HL-60 (cell line): ENCODE data around the gene PPP1R14C.

Experiments
- DNase-seq, 2 experiments: peaks; one replicate each; pipeline ENCODE4 v3.0.0-alpha.2; 2010 to 2020; ENCODE audit warnings: low read depth in 1 of 2, low spot score in 1 of 2
- H3K27ac ChIP-seq: fragments of 250-450 bp; sonication (Bioruptor Pico); replicated peaks from 2 replicates; pipeline ENCODE4 v1.5.1; 2020; ENCODE audit warnings: mild to moderate bottlenecking, moderate library complexity
- H3K27me3 ChIP-seq: fragments of 250-450 bp; sonication (Bioruptor Pico); 2 replicates; pipeline ENCODE4 v1.5.1; 2021; ENCODE audit warnings: mild to moderate bottlenecking, moderate library complexity; ENCODE audit not compliant: insufficient read depth, poor library complexity, severe bottlenecking
- H3K4me3 ChIP-seq: replicated peaks from 2 replicates; pipeline ENCODE4 v1.5.1; 2011; ENCODE audit warnings: mild to moderate bottlenecking, control low read depth, low read length; ENCODE audit not compliant: insufficient read depth
- CTCF ChIP-seq: IDR thresholded peaks from one replicate; pipeline ENCODE4 v1.5.1; 2011; ENCODE audit warnings: low read length, control low read depth, inconsistent platforms; ENCODE audit not compliant: insufficient read depth
- GABPA ChIP-seq: IDR thresholded peaks from 2 replicates; pipeline ENCODE4 v1.6.1; 2012; ENCODE audit warnings: low read depth
- POLR2AphosphoS5 ChIP-seq: IDR thresholded peaks from 2 replicates; pipeline ENCODE4 v1.6.1; 2012; ENCODE audit warnings: low read depth
- REST ChIP-seq: IDR thresholded peaks from 2 replicates; pipeline ENCODE4 v1.6.1; 2012; ENCODE audit warnings: low read depth; ENCODE audit not compliant: insufficient replicate concordance
- SPI1 ChIP-seq: IDR thresholded peaks from 2 replicates; pipeline ENCODE4 v1.6.1; 2012; ENCODE audit warnings: low read depth, mild to moderate bottlenecking, borderline replicate concordance

The PPP1R14C gene

GRCh38 chr6:150276168-150276936 lies 133.5 kb downstream of the PPP1R14C start:
- DNase-seq = no peak
- no peak for TF ChIP-seq POLR2AphosphoS5
- TF ChIP-seq CTCF = no peak
- TF ChIP-seq SPI1 = no peak
- no peak for TF ChIP-seq REST
- no peak for TF ChIP-seq GABPA
- Histone ChIP-seq H3K27ac (no peak overlapping the region), H3K4me3 (no peak overlapping the region), H3K27me3 (no peaks in the 10 kb centered on the region)

- Histone ChIP-seq H3K27ac (no peak overlapping the region), H3K27me3 (no peaks in the 10 kb centered on the region), H3K4me3 (no peak overlapping the region)
- TF ChIP-seq SPI1 (no peak), REST (no peak), CTCF (no peak), GABPA (no peak), POLR2AphosphoS5 (no peak)
- no peak for DNase-seq
Measured at GRCh38 chr6:150276937-150277742, 134.3 kb downstream of the PPP1R14C start.

- DNase-seq = no peak
- Histone ChIP-seq H3K27ac (no peak overlapping the region), H3K4me3 (no peak overlapping the region), H3K27me3 (peaks cover 1% of the 10 kb centered on the region)
- no peak for TF ChIP-seq SPI1
- TF ChIP-seq REST = no peak
- TF ChIP-seq GABPA = no peak
- TF ChIP-seq POLR2AphosphoS5 = no peak
- TF ChIP-seq CTCF = no peak
Measured at GRCh38 chr6:150279533-150279932, 136.7 kb downstream of the PPP1R14C start.
